Osteocyte (in vitro differentiated cells): ENCODE results near the gene PRKAR1B. TPM values are rescaled to one million over a fixed set of nuclear protein-coding genes. Genes with fewer than 3 reads are reported as not detected.

Experiments
- DNase-seq: peaks from one replicate; pipeline ENCODE4 v3.0.0; 2021; ENCODE audit warnings: mixed read lengths; ENCODE audit not compliant: unreplicated experiment; ENCODE audit errors: extremely low spot score
- H3K27ac Mint-ChIP-seq: one replicate; pipeline ENCODE4 v1.8.0; 2021; ENCODE audit warnings: mild to moderate bottlenecking, mixed read lengths; ENCODE audit not compliant: unreplicated experiment
- H3K27me3 Mint-ChIP-seq: one replicate; pipeline ENCODE4 v1.8.0; 2021; ENCODE audit warnings: mixed read lengths; ENCODE audit not compliant: unreplicated experiment
- H3K36me3 Mint-ChIP-seq: one replicate; pipeline ENCODE4 v1.8.0; 2021; ENCODE audit warnings: mixed read lengths; ENCODE audit not compliant: unreplicated experiment
- H3K4me1 Mint-ChIP-seq: one replicate; pipeline ENCODE4 v1.8.0; 2021; ENCODE audit warnings: mixed read lengths; ENCODE audit not compliant: unreplicated experiment
- H3K4me3 Mint-ChIP-seq: one replicate; pipeline ENCODE4 v1.8.0; 2021; ENCODE audit warnings: mild to moderate bottlenecking, moderate library complexity, mixed read lengths; ENCODE audit not compliant: unreplicated experiment
- H3K9me3 Mint-ChIP-seq: one replicate; pipeline ENCODE4 v1.8.0; 2021; ENCODE audit warnings: mixed read lengths; ENCODE audit not compliant: unreplicated experiment
- CTCF ChIP-seq: fragments of 200-600 bp; sonication (generic); IDR thresholded peaks from 2 replicates; pipeline ENCODE4 v1.5.0; 2021; ENCODE audit warnings: antibody characterized with exemption, mild to moderate bottlenecking, moderate library complexity
- total RNA-seq: library from RNA; stranded (reverse); gene quantifications from 2 replicates; pipeline ENCODE4 v1.2.1, GENCODE V29; 2021

PRKAR1B gene
- total RNA-seq, 1 donor from 2014 or later: 12.0 TPM

- TF ChIP-seq CTCF: no peak
- no peak overlapping the region for H3K27ac Mint-ChIP-seq
- no peak overlapping the region for H3K4me3 Mint-ChIP-seq
- H3K9me3 Mint-ChIP-seq: no peaks in the 10 kb centered on the region
- no peaks in the 10 kb centered on the region for H3K36me3 Mint-ChIP-seq
- no peaks in the 10 kb centered on the region for H3K4me1 Mint-ChIP-seq
- no peak for DNase-seq
- H3K27me3 Mint-ChIP-seq: no peaks in the 10 kb centered on the region
Observed at GRCh38 chr7:633381-634018, 93.6 kb downstream of the PRKAR1B start.

GRCh38 chr7:632831-633210 is 94.3 kb downstream of the PRKAR1B start:
- no peak for DNase-seq
- H3K4me3 Mint-ChIP-seq: no peak overlapping the region
- no peak for TF ChIP-seq CTCF
- no peaks in the 10 kb centered on the region for H3K9me3 Mint-ChIP-seq
- H3K4me1 Mint-ChIP-seq: no peaks in the 10 kb centered on the region
- H3K27me3 Mint-ChIP-seq: no peaks in the 10 kb centered on the region
- no peak overlapping the region for H3K27ac Mint-ChIP-seq
- no peaks in the 10 kb centered on the region for H3K36me3 Mint-ChIP-seq

- Mint-ChIP-seq H3K4me1 (no peaks in the 10 kb centered on the region), H3K27ac (no peak overlapping the region), H3K36me3 (no peaks in the 10 kb centered on the region), H3K4me3 (no peak overlapping the region), H3K27me3 (no peaks in the 10 kb centered on the region), H3K9me3 (no peaks in the 10 kb centered on the region)
- no peak for DNase-seq
- TF ChIP-seq CTCF: no peak
Observed at GRCh38 chr7:631964-632830, 94.9 kb downstream of the PRKAR1B start.

GRCh38 chr7:631291-631711 is 95.8 kb downstream of the PRKAR1B start:
- Mint-ChIP-seq H3K36me3 (no peaks in the 10 kb centered on the region), H3K9me3 (no peaks in the 10 kb centered on the region), H3K27ac (no peak overlapping the region), H3K27me3 (no peaks in the 10 kb centered on the region), H3K4me1 (no peaks in the 10 kb centered on the region), H3K4me3 (no peak overlapping the region)
- TF ChIP-seq CTCF: no peak
- DNase-seq: no peak

- no peaks in the 10 kb centered on the region for H3K4me1 Mint-ChIP-seq
- H3K36me3 Mint-ChIP-seq: no peaks in the 10 kb centered on the region
- no peaks in the 10 kb centered on the region for H3K9me3 Mint-ChIP-seq
- H3K4me3 Mint-ChIP-seq: no peak overlapping the region
- H3K27me3 Mint-ChIP-seq: no peaks in the 10 kb centered on the region
- no peak for TF ChIP-seq CTCF
- no peak overlapping the region for H3K27ac Mint-ChIP-seq
- no peak for DNase-seq
Observed at GRCh38 chr7:630539-630938, 96.5 kb downstream of the PRKAR1B start.
